Spleen (tissue), 7 donors: ENCODE results near the gene NGRN.
"Not testable (repeated sequence)": the region's sequence is repeated elsewhere in the genome, so short reads cannot be mapped to it uniquely, and the experiment has no call there.

ENCODE experiments used
- POLR2AphosphoS5 ChIP-seq, 3 donors: sonication (generic); formaldehyde crosslinking; IDR thresholded peaks; one replicate each; pipeline ENCODE4 v1.5.1; 2017; ENCODE audit warnings: antibody characterized with exemption in 3 of 3
- TF ChIP-seq, protein P1 (sequence below), 11 experiments: fragments of 200-600 bp in 7 of 11; fragments of 450-650 bp in 4 of 11; sonication (generic) in 4 of 11; IDR thresholded peaks in 8 of 11; conservative IDR thresholded peaks in 3 of 11; 1 replicate in 7 of 11; 2 replicates in 4 of 11; pipeline versions ENCODE4 v1.4.0 to v1.8.0; 2016 to 2021; ENCODE audit warnings: antibody characterized with exemption in 11 of 11, inconsistent platforms in 4 of 11, mild to moderate bottlenecking in 1 of 11
- donor health status: DM: no; HTN: no; CAD: no; lungs with moderate emphysema.
- donor health status: DM: no; HTN: no; CAD: no.
- donor health status: DM: no; HTN: no; CAD: no.

- not testable (repeated sequence) for TF ChIP-seq POLR2AphosphoS5 (IDR thresholded peaks at IDR 0.05)
- TF ChIP-seq, protein P1, sequence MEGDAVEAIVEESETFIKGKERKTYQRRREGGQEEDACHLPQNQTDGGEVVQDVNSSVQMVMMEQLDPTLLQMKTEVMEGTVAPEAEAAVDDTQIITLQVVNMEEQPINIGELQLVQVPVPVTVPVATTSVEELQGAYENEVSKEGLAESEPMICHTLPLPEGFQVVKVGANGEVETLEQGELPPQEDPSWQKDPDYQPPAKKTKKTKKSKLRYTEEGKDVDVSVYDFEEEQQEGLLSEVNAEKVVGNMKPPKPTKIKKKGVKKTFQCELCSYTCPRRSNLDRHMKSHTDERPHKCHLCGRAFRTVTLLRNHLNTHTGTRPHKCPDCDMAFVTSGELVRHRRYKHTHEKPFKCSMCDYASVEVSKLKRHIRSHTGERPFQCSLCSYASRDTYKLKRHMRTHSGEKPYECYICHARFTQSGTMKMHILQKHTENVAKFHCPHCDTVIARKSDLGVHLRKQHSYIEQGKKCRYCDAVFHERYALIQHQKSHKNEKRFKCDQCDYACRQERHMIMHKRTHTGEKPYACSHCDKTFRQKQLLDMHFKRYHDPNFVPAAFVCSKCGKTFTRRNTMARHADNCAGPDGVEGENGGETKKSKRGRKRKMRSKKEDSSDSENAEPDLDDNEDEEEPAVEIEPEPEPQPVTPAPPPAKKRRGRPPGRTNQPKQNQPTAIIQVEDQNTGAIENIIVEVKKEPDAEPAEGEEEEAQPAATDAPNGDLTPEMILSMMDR (IDR thresholded peaks at IDR 0.05 in 8 of 11, conservative IDR thresholded peaks at IDR 0.05 in 3 of 11), result not testable (repeated sequence)
These were observed 30.9 kb downstream of the NGRN start for GRCh38 chr15:90296316-90296884.
